Tibial nerve (tissue), 3 donors: Measurements from ENCODE around the gene PANX1.

Experiments used
- POLR2A ChIP-seq, 2 donors: fragments of 450-650 bp; IDR thresholded peaks; one replicate each; pipeline ENCODE4 v1.6.1; 2017; ENCODE audit warnings: antibody characterized with exemption in 2 of 2, mild to moderate bottlenecking in 2 of 2, moderate library complexity in 2 of 2
- TF ChIP-seq, protein P1 (sequence below), 5 experiments: fragments of 200-600 bp in 3 of 5; fragments of 450-650 bp in 2 of 5; sonication (generic) in 3 of 5; IDR thresholded peaks; one replicate each; pipeline ENCODE4 v1.5.1; 2016 to 2019; ENCODE audit warnings: antibody characterized with exemption in 5 of 5, mild to moderate bottlenecking in 3 of 5, moderate library complexity in 2 of 5

DNA sequence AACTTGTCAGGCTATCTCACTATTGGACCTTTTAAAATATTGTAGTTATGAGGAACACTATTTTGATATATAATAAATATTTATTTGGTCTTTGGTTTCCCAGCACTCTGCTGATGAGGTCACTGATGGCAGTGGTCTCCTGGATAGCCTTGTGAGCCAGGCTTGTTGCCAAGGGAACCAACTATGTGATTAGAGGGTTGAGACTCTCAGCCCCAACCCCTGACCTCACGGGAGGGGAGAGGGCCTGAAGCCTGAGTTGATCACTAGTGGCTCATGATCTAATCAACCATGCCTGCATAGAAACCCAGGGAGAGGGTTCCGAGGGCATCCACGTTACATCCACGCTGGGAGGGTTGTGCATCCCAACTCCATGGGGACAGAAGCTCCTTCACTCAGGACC is 10.8 kb downstream of the PANX1 start:
- TF ChIP-seq, protein P1, sequence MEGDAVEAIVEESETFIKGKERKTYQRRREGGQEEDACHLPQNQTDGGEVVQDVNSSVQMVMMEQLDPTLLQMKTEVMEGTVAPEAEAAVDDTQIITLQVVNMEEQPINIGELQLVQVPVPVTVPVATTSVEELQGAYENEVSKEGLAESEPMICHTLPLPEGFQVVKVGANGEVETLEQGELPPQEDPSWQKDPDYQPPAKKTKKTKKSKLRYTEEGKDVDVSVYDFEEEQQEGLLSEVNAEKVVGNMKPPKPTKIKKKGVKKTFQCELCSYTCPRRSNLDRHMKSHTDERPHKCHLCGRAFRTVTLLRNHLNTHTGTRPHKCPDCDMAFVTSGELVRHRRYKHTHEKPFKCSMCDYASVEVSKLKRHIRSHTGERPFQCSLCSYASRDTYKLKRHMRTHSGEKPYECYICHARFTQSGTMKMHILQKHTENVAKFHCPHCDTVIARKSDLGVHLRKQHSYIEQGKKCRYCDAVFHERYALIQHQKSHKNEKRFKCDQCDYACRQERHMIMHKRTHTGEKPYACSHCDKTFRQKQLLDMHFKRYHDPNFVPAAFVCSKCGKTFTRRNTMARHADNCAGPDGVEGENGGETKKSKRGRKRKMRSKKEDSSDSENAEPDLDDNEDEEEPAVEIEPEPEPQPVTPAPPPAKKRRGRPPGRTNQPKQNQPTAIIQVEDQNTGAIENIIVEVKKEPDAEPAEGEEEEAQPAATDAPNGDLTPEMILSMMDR (IDR thresholded peaks at IDR 0.05), result no peak
- TF ChIP-seq POLR2A (IDR thresholded peaks at IDR 0.05), result no peak
